Panc1 (cell line): ENCODE results near the gene SH2D1A. TPM values are rescaled to one million over a fixed set of nuclear protein-coding genes. Genes with fewer than 3 reads are reported as not detected.

Source experiments
- ATAC-seq: fragments of 200-7000 bp; cut with Tn5 transposase; 2 replicates; pipeline ENCODE4 v1.9.1; 2020; ENCODE audit warnings: mild to moderate bottlenecking, moderate library complexity
- BruUV-seq: library from RNA; stranded (reverse); fragments of 400-500 nt; replicated peaks from 2 replicates; lab custom pipeline; 2021; lab: Mats Ljungman, UMichigan
- CTCF ChIA-PET: fragments of 300-600 bp; sonication (Branson Sonifier 250); formaldehyde crosslinking; loops from one replicate; lab custom pipeline; 2022; ENCODE audit warnings: antibody characterized with exemption; lab: Charles Lee
- POLR2A ChIA-PET: fragments of 300-600 bp; sonication (Branson Sonifier 250); formaldehyde crosslinking; loops from one replicate; lab custom pipeline; 2022; ENCODE audit warnings: antibody characterized with exemption; lab: Charles Lee
- DNase-seq: peaks from one replicate; pipeline ENCODE4 v3.0.0-alpha.2; 2010; ENCODE audit warnings: low read depth, low spot score
- H3K27ac ChIP-seq: 2 replicates; pipeline ENCODE4 v1.5.1; 2011; ENCODE audit warnings: mild to moderate bottlenecking, low read length, inconsistent platforms
- H3K27me3 ChIP-seq: fragments of 200-500 bp; sonication (Bioruptor generic); 2 replicates; pipeline ENCODE4 v1.6.0; 2014; ENCODE audit warnings: low read length, inconsistent platforms; ENCODE audit not compliant: control insufficient read depth, insufficient read depth
- H3K36me3 ChIP-seq: fragments of 200-500 bp; sonication (Bioruptor generic); 2 replicates; pipeline ENCODE4 v1.5.1; 2014; ENCODE audit warnings: inconsistent platforms, mild to moderate bottlenecking, low read length, moderate library complexity; ENCODE audit not compliant: control insufficient read depth, insufficient read depth
- H3K4me1 ChIP-seq: 2 replicates; pipeline ENCODE4 v1.5.1; 2011; ENCODE audit warnings: inconsistent platforms, mild to moderate bottlenecking, low read length, moderate library complexity; ENCODE audit not compliant: control insufficient read depth, insufficient read depth
- H3K4me3 ChIP-seq, 2 experiments: 2 replicates each; pipeline ENCODE4 v1.5.1; 2011 to 2012; ENCODE audit warnings: low read depth in 2 of 2, low read length in 2 of 2, mild to moderate bottlenecking in 2 of 2, inconsistent platforms in 1 of 2, moderate library complexity in 1 of 2
- H3K9me3 ChIP-seq: fragments of 200-500 bp; sonication (Bioruptor generic); 2 replicates; pipeline ENCODE4 v1.5.1; 2014; ENCODE audit warnings: low read depth, mild to moderate bottlenecking, inconsistent platforms, low read length, moderate library complexity; ENCODE audit not compliant: control insufficient read depth, insufficient read depth
- CTCF ChIP-seq: fragments of 450-650 bp; IDR thresholded peaks from 2 replicates; pipeline ENCODE4 v1.5.1; 2017; ENCODE audit warnings: mild to moderate bottlenecking
- POLR2AphosphoS5 ChIP-seq: IDR thresholded peaks from 2 replicates; pipeline ENCODE4 v1.6.1; 2012; ENCODE audit warnings: mild to moderate bottlenecking, low read depth, low read length, moderate library complexity
- REST ChIP-seq, 2 experiments: IDR thresholded peaks; 2 replicates each; pipeline ENCODE4 v1.6.1; 2011 to 2012; ENCODE audit warnings: low read depth in 2 of 2, control low read depth in 1 of 2, low read length in 1 of 2, mild to moderate bottlenecking in 1 of 2, moderate library complexity in 1 of 2; ENCODE audit not compliant: insufficient read depth in 1 of 2
- SIN3A ChIP-seq: IDR thresholded peaks from 2 replicates; pipeline ENCODE4 v1.6.1; 2012; ENCODE audit warnings: low read depth, mild to moderate bottlenecking, low read length, moderate library complexity, borderline replicate concordance; ENCODE audit not compliant: insufficient read depth
- TCF7L2 ChIP-seq: IDR thresholded peaks from 2 replicates; pipeline ENCODE4 v1.6.1; 2011; ENCODE audit warnings: mild to moderate bottlenecking, low read depth, low read length, inconsistent platforms
- in situ Hi-C: cut with HindIII; loops from 2 replicates; pipeline ENCODE4 v1.10.0; 2016; ENCODE audit warnings: low sequenced_read_pairs, low pct_unique_long_range_greater_than_20kb
- intact Hi-C: fragments of 100-400 bp; cut with micrococcal nuclease; formaldehyde crosslinking; loops from one replicate; pipeline ENCODE4 v1.10.0; 2022; ENCODE audit not compliant: unreplicated experiment
- total RNA-seq: library from RNA; stranded (reverse); gene quantifications from one replicate; pipeline ENCODE4 v1.2.1, GENCODE V29; 2021; ENCODE audit not compliant: unreplicated experiment

Gene SH2D1A
- total RNA-seq, 1 experiment from 2014 or later: 0.21 TPM

GRCh38 chrX:124346877-124347241 lies 496 bp downstream of the SH2D1A start:
- in situ Hi-C loops: no loop called here
- Histone ChIP-seq H3K4me1 (no peaks in the 10 kb centered on the region), H3K27ac (no peak overlapping the region), H3K4me3 (no peak overlapping the region), H3K36me3 (no peaks in the 10 kb centered on the region), H3K27me3 (no peaks in the 10 kb centered on the region), H3K9me3 (no peaks in the 10 kb centered on the region)
- ChIA-PET CTCF (no interaction called here), POLR2A (no interaction called here)
- DNase-seq (no peak), ATAC-seq (no peak)
- intact Hi-C loops: no loop called here
- TF ChIP-seq SIN3A: no peak
- TF ChIP-seq REST (IDR thresholded peaks at IDR 0.05; ENCODE audit: insufficient read depth in 1 of 2, low read depth in 2 of 2, low read length in 1 of 2): no peak
- no peak for TF ChIP-seq CTCF
- BruUV-seq: no TSS peak

GRCh38 chrX:124347242-124347641 lies 879 bp downstream of the SH2D1A start:
- Histone ChIP-seq H3K4me3 (no peak overlapping the region), H3K4me1 (no peaks in the 10 kb centered on the region), H3K36me3 (no peaks in the 10 kb centered on the region), H3K27ac (no peak overlapping the region), H3K9me3 (no peaks in the 10 kb centered on the region), H3K27me3 (no peaks in the 10 kb centered on the region)
- intact Hi-C loops (no loop called here), in situ Hi-C loops (no loop called here)
- BruUV-seq: no TSS peak
- DNase-seq: no peak
- TF ChIP-seq REST (IDR thresholded peaks at IDR 0.05; ENCODE audit: insufficient read depth in 1 of 2, low read depth in 2 of 2, low read length in 1 of 2) (no peak), CTCF (no peak), POLR2AphosphoS5 (no peak), TCF7L2 (no peak), SIN3A (no peak)
- ChIA-PET CTCF (no interaction called here), POLR2A (no interaction called here)
- no peak for ATAC-seq
